Left renal pelvis (tissue), 4 donors: ENCODE results near the gene SPDYA. TPM values are rescaled to one million over a fixed set of nuclear protein-coding genes. Genes with fewer than 3 reads are reported as not detected.
A peak's percentile ranks its signal among the peaks of the same experiment; 100 is the strongest.

Experiments
- DNase-seq, 4 donors: peaks; one replicate each; pipeline ENCODE4 v3.0.0-alpha.2; 2013; ENCODE audit warnings: low read depth in 4 of 4, low spot score in 3 of 4
- polyA plus RNA-seq, 4 donors: library from polyadenylated mRNA; unstranded; fragments of 120-200 nt; gene quantifications; one replicate each; pipeline ENCODE4 v1.2.1, GENCODE V29; 2013; ENCODE audit not compliant: insufficient read length in 4 of 4

SPDYA gene
- polyA plus RNA-seq, 4 donors = 0.87 to 4.0 (median 2.5) TPM

DNA sequence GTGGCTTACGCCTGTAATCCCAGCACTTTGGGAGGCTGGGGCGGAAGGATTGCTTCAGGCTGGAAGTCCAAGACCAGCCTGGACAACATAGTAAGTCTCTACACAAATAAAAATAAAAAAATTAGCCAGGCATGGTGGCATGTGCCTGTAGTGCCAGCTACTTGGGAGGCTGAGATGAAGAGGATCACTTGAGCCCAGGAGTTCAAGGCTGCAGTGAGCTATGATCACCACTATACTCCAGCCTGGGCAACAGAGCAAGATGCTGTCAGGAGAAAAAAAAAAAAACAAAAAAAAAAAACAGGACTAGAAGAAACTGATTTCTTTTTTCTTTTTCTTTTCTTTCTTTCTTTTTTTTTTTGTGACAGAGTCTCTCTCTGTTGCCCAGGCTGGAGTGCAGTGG is 13.6 kb downstream of the SPDYA start:
- DNase-seq = no peak

DNA sequence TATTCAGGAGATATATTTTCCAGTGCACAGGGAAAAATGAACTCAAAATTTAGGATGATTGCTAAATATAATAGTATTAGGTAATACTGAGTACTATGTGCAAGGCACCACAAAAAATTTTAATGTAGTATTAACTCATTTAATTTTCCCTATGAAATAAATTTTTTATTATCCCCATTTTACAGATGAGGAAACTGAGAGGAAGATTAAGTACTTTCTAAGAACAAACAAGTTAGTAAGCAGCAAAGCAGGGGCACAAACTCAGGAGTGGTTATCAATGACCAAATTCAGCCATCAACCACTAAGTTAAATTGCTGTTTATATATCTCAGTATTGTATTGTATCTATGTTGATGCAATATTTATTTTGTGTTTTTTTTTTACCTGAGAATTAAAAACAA is 14.2 kb downstream of the SPDYA start:
- no peak for DNase-seq

DNA sequence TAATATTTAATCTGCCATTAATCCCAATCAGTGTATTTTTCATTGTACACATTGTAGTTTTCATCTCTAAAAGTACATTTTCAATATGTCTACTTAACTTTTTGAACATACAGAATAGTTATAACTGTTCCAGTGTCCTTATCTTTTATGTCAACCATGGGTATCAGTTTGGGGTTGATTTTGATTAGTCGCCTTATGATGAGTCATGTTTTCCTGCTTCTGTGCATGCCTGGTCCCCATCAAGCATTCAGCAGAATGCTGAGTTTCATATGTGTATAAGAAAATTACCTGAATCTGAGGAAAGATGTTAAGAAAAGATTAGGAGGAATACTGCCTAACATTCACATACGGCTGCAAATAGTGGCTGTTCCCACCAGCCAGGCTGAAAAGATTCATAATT is 17.7 kb downstream of the SPDYA start:
- no peak for DNase-seq

DNA sequence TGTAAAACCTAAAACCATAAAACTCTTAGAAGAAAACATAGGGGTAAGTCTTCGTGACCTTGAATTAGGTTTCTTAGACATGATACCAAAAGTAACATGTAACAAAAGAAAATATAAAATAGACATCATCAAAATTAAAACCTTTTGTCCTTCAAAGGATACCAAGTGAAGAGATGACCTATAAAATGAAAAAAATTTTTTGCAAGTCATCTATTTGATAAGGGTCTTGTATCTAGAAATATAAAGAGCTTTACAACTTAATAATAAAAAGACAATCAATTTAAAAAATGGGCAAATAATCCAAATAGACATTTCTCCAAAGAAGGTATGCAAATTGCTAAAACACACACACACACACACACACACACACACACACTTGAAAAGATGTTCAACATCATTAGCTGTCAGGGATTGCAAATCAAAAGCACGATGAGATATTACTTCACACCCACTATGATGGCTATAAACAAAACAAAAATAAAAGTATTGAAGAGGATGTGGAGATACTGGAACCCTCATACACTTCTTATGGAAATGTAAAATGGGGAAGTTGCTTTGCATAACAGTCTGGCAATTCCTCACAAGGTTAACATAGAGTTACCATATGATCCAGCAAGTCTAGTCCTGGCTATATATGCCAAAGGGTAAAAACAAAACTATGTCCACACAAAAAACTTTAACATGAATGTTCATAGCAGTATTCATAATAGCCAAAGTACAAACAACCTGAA is 23.3 kb downstream of the SPDYA start:
- no peak for DNase-seq

DNA sequence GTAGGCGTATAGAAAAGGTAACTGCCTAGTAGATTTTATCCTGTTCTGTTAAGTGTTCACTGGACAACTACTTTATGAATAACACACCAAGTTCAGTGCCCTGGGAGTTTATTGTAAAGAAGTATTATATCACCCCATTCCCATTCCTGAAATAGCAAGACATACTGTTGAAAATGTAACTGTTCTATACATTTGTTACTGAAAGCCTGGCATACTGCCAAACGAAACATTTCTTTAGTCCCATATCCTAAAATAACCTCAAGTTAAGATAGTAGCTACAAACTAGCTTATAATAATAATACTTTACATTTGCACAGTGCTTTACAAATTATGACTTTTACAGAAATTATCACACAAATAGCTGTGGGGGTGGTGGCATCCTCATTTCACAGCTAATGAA is 25.1 kb downstream of the SPDYA start:
- DNase-seq = no peak

DNA sequence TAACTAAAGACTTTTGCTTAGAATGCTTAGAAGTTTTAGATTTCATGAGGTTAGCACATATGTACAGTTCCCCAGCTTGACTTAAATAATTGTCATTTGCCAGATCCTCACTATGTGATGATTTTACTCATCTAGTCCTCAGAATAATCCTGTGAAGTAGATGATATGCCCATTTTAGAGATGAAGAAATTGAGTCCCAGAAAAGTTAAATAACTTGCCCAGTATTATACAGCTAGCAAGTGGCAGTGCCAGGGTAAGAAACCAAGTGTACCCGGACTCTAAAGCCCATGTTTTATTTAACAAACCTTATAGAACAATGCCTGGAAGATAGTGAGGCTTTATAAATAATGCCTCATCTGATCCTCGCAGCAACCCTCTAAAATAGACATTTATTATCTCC is 28.3 kb downstream of the SPDYA start:
- no peak for DNase-seq

DNA sequence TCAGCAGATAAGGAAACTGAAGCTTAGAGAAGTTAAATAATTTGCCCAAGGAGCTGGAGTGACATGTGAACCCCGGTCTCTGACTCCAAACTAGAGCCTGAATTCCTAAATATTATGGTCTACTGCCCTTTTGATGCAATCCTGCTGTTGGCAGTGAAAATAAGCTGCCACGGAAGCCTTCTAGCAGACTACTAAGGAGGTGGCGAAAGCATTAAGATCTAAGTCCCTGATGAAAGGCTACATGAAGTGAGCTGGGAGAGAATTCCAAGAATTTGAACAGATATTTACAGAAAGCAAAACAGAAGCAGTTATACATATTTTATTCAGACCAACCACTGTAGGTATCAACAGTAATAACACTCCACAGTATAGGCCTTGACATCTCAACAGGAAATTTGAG is 31.4 kb downstream of the SPDYA start:
- DNase-seq = no peak

DNA sequence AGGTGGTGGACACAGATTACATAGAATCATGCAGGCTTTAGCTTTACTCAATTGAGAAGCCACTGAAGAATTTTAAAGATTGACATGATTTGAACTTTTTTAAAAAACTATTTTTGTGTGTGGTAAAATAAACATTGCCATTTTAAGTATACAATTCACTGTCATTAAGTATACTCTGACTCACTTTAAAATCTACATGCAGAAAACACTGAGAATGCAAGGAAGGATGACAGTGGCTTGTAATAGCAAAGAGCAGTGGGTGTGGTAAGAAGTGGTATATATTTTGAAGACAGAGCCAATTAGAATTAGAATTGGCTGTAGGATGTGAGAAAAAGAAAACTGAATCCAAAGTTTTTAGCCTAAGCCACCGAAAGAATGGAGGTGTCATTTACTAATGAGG is 44.6 kb downstream of the SPDYA start:
- DNase-seq = no peak

DNA sequence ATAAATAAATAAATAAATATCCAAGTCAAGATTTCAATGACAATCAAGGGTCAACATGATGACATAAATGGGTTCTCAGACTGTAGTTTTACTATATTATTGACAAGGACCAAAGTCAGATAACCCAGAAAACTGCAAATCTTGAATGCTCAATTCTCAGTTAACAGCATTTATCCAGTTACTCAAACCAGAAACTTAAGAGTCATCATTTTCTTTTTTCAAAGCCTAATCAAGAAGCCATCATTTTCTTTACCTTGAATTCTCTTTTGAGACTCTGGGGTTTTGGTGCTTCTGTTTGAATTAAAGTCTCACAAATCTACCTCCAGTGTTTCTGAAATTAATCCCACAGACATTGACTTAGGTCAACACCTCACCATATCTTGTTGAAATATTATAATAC is 45.3 kb downstream of the SPDYA start:
- no peak for DNase-seq

DNA sequence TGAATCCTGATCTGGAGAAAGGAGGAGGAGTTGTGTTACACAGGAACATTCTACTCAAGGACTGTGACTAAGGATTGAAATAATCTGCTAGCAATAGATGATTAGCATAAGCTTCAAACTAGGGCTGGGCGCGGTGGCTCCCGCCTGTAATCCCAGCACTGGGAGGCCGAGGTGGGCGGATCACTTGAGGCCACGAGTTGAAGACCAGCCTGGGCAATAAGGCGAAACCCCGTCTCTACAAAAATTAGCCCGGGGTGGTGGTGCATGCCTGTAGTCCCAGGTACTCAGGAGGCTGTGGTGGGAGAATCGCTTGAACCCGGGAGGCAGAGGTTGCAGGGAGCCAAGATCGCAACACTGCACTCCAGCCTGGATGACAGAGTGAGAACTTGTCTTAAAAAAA is 58.0 kb downstream of the SPDYA start:
- no peak for DNase-seq

DNA sequence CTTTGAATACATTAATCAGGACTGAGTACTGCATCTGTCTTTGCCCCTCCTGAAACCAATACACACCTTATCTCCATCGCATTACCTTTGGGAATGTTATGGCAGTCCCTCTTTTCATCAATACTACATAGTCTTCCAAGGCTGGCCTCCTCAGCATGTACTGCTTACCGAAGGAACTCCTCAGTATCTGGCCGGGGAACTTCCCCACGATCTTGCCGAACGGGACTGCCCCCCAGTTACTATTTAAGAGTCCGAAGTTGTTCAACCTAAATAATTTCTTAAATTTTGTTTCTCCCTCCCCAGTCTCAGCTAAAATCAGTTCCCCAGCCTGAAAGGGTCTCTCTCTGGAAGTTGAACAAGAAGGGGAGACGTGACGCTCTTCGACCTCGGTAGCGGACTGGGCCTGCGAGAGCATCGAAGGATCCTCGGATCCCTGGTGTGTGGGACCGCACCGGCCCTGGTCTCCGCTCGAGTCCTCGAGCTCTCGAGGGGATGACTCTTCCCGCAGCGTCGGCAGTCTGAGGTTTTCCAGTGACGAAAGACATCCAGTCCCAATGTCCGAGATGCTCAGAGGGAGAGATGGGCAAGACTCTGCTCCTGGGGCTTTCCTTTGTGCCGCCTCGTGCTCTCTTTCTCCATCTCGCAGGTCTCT is 59.0 kb downstream of the SPDYA start:
- DNase-seq = peak in 1 of 4 donors; percentile 3

DNA sequence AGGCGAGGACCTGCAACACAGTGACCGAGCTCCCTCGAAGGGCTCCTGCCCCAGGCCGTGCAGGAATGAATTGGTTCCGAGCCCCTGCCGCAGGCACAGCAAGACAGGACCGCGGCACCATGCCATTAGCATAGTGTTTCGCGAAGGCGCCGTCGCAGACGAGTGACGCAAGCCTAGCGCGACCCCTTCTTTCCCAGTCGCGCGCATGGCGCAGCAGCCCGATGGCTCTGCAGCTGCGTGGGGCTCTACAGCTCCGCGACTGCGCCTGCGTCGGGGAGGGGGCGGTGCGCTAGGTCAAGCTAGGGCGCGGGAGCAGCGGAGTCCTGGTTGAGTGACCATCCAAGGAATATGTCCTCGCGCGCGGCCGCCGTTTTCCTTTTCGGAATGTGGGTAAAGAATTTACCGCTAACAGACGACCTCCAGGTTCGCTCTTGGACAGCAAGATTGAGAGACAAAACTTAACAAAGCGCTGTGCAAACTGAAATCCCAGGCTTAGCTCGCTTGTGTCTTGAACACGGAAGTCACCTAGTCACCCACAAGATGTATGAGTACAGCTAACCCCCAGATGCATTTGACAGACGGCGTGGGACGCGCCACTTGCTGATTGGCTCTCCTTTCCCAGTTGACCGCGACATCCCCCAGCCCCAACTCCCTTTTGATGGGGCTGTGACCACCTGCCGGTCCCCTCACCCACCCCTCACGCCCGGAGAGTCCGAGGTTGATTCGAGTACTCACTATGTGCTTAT is 59.7 kb downstream of the SPDYA start, which contains the start of gene TRMT61B:
Gene TRMT61B (minus strand): TSS at position 164 of the 746 bp plus-strand sequence. CDS start 32 bp downstream, at position 132.
- DNase-seq = peak; percentile 87 to 92 (median 91)

DNA sequence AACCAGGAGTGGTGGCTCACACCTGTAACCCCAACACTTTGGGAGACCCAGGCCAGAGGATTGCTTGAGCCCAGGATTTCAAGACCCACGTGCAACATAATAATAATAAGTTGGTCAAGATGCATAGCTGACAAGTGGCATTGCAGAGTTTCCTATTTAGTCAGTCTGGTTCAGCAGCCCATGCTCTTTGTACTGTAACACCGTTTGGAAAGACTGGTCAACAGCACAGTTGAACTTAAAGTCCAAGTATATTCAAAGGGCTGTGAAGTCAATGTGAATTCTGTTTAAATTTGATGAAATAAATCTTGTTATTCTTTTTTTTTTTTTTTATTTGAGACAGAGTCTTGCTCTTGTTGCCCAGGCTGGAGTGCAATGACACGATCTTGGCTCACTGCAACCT is 61.0 kb downstream of the SPDYA start:
- DNase-seq = no peak

DNA sequence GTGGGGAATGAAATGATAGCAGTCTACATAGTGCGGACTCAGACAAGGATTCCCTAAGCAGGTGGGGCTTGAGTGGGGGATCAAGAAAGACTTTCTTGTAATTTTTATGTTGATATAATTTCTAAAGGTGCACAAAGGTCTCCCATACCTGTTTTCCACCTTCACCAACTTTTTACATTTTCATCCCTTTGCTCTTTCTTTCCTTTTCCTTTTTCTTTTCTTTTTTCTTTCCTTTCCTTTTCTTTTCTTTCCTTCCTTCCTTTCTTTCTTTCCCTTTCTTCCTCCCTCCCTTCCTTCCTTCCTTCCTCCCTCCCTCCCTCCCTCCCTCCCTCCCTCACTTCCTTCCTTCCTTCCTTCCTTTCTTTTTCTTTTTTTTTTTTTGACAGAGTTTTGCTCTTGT is 69.6 kb downstream of the SPDYA start:
- no peak for DNase-seq

DNA sequence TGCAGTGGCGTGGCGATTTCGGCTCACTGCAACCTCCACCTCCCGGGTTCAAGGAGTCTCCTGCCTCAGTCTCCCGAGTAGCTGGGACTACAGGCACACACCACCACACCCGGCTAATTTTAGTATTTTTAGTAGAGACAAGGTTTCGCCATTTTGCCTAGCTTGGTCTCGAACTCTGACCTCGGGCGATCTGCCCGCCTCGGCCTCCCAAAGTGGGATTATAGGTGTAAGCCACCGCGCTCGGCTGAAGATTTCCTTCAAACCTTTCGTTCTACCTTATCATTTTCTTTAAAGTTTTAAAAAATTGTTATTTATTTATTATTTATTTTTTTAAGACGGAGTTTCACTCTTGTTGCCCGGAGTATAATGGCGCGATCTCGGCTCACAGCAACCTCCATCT is 82.9 kb downstream of the SPDYA start:
- no peak for DNase-seq

DNA sequence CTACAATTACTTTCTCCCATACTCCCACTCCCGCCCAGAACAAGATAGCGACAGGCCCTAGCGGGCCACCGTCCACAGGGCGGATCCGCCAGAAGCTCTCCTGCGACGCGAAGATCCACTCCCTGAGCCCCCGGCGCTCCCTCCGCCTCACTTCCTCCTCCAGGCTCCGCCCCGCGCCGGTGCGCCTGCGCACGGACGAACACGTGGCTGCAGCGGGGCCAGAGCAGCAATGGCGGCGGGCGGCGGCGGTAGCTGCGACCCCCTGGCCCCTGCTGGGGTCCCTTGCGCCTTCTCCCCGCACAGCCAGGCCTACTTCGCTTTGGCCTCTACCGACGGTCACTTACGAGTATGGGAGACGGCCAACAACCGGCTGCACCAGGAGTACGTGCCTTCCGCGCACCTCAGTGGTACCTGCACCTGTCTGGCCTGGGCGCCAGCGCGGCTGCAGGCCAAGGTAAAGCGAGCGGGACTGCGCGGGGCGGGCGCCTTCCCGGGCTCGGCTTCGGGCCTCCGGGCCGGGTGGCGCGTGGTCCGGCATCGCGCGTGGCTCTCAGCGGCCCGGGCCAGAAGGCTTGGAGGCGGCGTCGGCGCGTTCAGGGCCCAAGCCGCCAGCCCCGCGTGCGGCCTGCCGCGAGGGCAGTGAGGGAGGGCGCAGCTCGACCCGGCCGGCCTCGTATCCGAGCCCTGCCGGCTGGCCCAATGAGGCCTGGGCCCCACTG is 84.0 kb downstream of the SPDYA start, which contains the start of gene WDR43:
Gene WDR43 (plus strand): TSS at position 198 of the 719 bp plus-strand sequence. CDS start 32 bp downstream, at position 230.
- DNase-seq = peak; percentile 92 to 95 (median 94)

DNA sequence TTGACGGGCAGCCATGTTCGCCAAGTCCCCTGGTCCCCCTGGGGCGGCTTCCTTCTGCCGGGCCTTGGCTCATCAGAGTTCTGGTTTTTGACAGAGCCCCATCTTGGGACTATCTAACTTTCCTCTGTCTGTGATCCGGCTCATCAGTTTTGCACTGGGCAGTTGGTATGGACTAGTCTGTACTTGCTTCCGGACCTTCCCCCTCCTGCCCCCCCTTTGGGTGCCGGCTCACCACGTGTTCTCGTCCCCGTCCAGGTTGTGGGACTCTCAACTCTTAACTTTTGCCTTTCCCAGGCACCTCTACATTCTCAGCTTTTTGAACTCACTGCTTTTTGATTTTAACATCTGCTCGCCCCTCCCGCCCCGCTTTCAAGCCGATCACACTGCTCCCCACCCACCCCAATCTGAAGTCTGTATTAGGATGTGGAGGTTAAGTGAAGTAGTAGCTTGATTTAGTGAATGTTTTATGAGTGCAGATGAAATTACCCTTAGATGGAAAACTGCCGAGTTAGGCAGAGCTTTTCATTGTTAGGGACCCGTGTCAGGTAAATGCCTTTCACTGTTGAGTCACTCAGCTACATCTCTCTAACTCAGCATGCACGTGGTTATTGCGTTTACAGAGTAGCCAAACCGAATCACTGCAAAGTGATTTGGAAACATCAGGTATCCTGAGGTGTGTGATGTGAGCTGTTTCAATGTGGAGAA is 84.7 kb downstream of the SPDYA start:
- DNase-seq = no peak

DNA sequence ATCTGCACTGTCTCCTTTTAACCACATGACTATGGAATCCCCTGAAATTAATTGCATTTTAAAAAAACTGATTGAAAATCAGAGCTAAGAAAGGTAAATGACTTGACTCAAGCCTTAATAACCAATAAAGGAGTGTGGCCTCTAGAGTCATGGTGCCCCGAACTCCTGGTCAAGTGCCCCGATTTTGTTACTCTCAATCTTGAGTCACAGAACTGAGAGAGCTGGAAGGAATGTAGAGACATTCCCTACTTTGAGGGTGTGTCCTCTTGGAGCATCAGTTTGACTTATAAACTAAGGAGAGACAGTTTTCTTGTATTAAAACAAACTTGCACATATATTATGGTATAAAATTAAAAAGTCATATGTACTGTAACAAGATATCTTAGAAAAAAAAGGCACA is 86.3 kb downstream of the SPDYA start:
- DNase-seq = no peak

DNA sequence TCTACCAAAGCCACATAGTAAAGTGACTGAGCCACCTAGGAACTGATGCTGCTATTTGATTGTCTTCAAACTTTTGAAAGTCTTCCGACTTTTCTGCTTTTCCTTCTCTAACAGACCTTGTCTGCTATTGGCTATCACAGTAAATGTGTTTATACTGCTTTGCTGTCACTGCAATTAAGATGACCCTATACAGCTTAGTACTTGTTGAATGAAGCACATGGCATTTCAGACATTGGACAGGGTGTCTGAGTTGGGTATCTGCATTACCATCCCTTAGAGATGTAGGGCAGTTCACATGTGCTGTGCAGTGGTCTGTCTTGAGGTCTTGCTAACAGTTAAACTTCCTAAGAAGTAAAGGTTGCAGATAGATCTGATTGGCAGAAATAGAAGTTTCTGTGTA is 87.4 kb downstream of the SPDYA start:
- DNase-seq = no peak
